IPS-20b (cell line): ENCODE results near the gene ODAPH.

ENCODE experiments used
- H3K27ac ChIP-seq: one replicate; pipeline ENCODE4 v1.5.1; 2013; ENCODE audit warnings: low read length
- H3K27me3 ChIP-seq: 2 replicates; pipeline ENCODE4 v1.6.1; 2013; ENCODE audit warnings: mild to moderate bottlenecking, low read length, inconsistent platforms; ENCODE audit not compliant: insufficient read depth
- H3K36me3 ChIP-seq: 2 replicates; pipeline ENCODE4 v1.6.1; 2013; ENCODE audit warnings: low read depth, mild to moderate bottlenecking, inconsistent platforms, low read length, moderate library complexity; ENCODE audit not compliant: insufficient read depth
- H3K4me1 ChIP-seq: 2 replicates; pipeline ENCODE4 v1.6.1; 2013; ENCODE audit warnings: mild to moderate bottlenecking, control low read depth, inconsistent platforms, low read length, moderate library complexity; ENCODE audit not compliant: insufficient read depth
- H3K4me3 ChIP-seq: 2 replicates; pipeline ENCODE4 v1.5.1; 2013; ENCODE audit warnings: mild to moderate bottlenecking, low read length, inconsistent platforms
- H3K9ac ChIP-seq: 2 replicates; pipeline ENCODE4 v1.6.1; 2013; ENCODE audit warnings: low read depth, mild to moderate bottlenecking, inconsistent platforms, low read length, moderate library complexity
- H3K9me3 ChIP-seq: 2 replicates; pipeline ENCODE4 v1.6.1; 2013; ENCODE audit warnings: mild to moderate bottlenecking, low read depth, low read length, inconsistent platforms; ENCODE audit not compliant: insufficient read depth

Gene ODAPH

DNA sequence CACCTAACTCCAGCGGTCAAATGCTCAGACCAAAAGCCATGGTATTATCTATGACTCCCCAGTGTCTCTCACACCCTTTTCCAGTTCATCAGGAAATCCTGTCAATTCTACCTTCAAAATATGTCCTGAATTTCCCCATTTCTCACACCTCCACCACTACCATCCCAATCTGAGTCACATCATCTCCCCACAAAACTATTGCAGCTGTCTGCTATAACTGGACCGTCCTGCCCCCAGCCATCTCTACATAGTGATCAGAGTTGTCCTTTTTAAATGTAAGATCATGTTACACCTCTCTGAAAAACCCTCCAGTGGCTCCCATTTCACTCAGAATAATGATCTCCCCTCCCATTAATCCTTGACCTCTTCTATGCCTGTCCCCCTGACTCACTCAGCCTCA, 6.8 kb upstream of the ODAPH start:
- Histone ChIP-seq H3K27ac (no peak overlapping the region), H3K36me3 (no peaks in the 10 kb centered on the region), H3K4me1 (no peaks in the 10 kb centered on the region), H3K9me3 (no peaks in the 10 kb centered on the region), H3K9ac (no peak overlapping the region), H3K27me3 (no peaks in the 10 kb centered on the region), H3K4me3 (no peak overlapping the region)

DNA sequence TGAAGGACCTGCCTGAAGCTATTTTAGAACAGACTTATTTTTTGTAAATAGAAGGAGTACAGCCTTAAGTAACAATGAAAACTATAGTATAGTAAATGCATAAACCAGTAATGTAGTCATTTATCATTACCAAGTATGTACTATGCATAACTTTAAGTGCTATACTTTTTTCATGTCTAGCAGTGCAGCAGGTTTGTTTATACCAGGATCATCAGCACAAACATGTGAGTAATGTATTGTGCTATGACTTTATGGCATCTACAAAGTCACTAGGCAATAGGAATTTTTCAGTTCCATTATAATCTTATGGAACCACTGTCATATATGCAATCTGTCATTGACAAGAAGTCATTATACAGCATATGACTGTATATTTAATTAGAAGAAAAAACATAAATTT, 3.4 kb upstream of the ODAPH start:
- Histone ChIP-seq H3K4me3 (no peak overlapping the region), H3K27me3 (no peaks in the 10 kb centered on the region), H3K4me1 (0 out of 2 replicates have a peak, but pooled peaks cover 4% of the 10 kb centered on the region), H3K27ac (no peak overlapping the region), H3K36me3 (no peaks in the 10 kb centered on the region), H3K9me3 (no peaks in the 10 kb centered on the region), H3K9ac (no peak overlapping the region)

DNA sequence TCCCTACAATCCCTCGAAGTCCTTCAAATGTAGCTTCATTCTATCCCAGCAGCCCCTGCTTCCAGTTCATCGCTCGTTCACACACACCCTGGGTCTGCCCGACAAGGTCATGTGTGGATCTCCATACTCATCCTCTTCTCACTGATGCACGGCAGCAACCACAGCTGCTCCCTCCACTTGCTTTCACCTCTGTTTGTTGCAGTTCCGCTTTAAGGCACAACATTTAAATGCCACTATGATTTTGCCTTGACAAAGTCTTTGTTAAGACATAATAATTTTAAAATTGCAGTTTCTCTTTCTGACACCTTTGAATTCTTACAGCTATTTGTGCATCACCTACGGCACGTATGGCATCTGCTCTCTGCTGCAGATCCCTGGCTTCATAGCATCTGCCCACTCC, 1.8 kb downstream of the ODAPH start:
- H3K27me3 ChIP-seq: no peaks in the 10 kb centered on the region
- no peak overlapping the region for H3K27ac ChIP-seq
- H3K4me3 ChIP-seq: no peak overlapping the region
- 0 out of 2 replicates have a peak, but pooled peaks cover 4% of the 10 kb centered on the region for H3K4me1 ChIP-seq
- no peaks in the 10 kb centered on the region for H3K36me3 ChIP-seq
- H3K9me3 ChIP-seq: no peaks in the 10 kb centered on the region
- H3K9ac ChIP-seq: no peak overlapping the region

DNA sequence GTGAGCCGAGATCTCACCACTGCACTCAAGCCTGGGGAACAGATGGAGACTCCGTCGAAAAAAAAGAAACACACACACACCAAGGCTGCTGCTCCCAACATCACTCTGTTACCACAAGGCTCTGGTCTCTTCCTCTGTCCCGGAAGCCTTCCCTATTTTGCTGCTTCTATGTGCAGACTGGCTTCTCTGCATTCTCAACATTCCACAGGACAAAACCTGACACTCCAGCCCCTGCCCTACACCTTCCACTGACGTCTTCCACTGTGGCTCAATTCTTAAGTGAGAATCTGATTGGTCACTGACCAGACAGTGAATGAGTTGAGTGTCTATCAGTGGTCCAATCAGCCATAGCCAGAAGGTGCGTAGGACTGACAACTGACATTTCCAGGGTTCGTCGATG, 5.9 kb downstream of the ODAPH start:
- Histone ChIP-seq H3K4me3 (no peak overlapping the region), H3K9me3 (no peaks in the 10 kb centered on the region), H3K36me3 (no peaks in the 10 kb centered on the region), H3K27ac (no peak overlapping the region), H3K9ac (no peak overlapping the region), H3K27me3 (no peaks in the 10 kb centered on the region), H3K4me1 (no peaks in the 10 kb centered on the region)

DNA sequence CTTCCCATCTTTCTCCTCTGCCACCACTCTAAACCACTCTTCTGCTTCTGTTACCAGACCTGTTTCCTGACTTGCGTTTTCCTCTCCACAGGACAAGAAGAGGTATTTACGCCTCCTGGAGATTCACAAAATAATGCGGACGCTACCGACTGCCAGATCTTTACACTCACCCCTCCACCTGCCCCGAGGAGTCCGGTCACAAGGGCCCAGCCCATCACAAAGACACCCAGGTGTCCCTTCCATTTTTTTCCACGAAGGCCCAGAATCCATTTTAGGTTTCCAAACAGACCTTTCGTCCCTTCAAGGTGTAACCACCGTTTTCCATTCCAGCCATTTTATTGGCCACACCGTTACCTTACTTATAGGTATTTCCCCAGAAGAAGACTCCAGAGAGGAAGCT, 8.2 kb downstream of the ODAPH start:
- H3K9ac ChIP-seq: no peak overlapping the region
- H3K36me3 ChIP-seq: no peaks in the 10 kb centered on the region
- H3K4me3 ChIP-seq: no peak overlapping the region
- no peaks in the 10 kb centered on the region for H3K9me3 ChIP-seq
- H3K27me3 ChIP-seq: no peaks in the 10 kb centered on the region
- H3K4me1 ChIP-seq: no peaks in the 10 kb centered on the region
- H3K27ac ChIP-seq: no peak overlapping the region

DNA sequence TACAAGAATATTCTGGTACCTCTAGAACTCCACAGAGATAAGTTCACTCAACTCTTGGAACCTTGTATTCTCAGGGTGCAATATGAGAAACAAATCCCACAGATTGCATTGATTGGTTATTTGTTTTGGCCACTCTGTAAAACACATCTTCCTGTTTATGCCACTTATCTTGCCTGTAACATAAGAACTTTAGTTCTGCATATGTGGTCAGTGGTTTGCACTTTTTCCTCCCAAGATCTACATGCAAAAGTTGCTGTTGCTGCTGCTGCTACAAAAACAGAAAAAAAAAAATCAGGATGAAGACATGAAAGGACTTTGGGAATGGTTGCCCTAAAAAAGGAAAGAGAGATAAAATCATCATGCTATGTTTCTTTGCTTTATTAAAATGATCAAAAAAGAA, 9.6 kb downstream of the ODAPH start:
- H3K9ac ChIP-seq: no peak overlapping the region
- no peak overlapping the region for H3K27ac ChIP-seq
- H3K27me3 ChIP-seq: no peaks in the 10 kb centered on the region
- H3K4me3 ChIP-seq: no peak overlapping the region
- no peaks in the 10 kb centered on the region for H3K9me3 ChIP-seq
- no peaks in the 10 kb centered on the region for H3K4me1 ChIP-seq
- no peaks in the 10 kb centered on the region for H3K36me3 ChIP-seq

DNA sequence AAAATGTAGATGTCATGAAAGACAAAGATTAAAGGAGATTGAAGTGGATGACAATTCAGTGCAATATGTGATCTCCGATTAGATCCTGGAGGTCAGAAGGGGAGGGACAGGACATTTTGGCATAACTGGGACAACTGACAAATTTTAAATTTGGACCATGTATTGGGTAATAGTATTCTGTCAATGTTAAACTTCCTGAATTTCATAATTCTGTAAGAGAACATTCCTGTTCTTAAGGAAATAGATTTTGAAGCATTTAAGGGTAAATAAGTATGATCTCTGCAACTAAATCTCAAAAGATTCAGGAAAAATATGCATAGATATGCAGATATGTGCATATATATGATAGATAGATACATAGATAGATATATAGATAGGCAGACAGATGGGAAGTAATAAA, 11.0 kb downstream of the ODAPH start:
- Histone ChIP-seq H3K27ac (no peak overlapping the region), H3K4me1 (no peaks in the 10 kb centered on the region), H3K36me3 (no peaks in the 10 kb centered on the region)

DNA sequence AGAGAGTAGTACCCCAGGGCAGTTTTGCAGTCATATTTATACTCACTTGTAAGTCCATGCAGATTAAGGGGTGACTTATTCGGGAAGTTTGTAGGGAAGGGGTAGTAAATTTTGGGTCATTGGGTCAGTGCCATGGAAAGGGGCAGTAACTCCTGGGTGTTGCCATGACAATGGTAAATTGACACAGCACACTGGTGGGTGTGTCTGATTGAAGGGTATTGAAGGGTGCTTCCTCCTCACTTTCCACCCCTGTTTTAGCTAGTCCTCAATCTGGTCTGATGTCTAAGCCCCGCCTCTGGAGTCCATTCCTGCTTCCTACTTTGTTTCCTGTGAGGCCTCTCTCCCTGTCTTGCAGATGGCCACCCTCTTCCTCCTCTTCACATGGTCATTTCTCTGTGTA, 11.9 kb downstream of the ODAPH start:
- H3K9me3 ChIP-seq: no peaks in the 10 kb centered on the region
- H3K27ac ChIP-seq: no peak overlapping the region
- H3K4me1 ChIP-seq: no peaks in the 10 kb centered on the region
- no peaks in the 10 kb centered on the region for H3K36me3 ChIP-seq
- peaks cover 12% of the 10 kb centered on the region for H3K27me3 ChIP-seq
- no peak overlapping the region for H3K4me3 ChIP-seq
- no peak overlapping the region for H3K9ac ChIP-seq

More for the DNA sequence above, 11.0 kb downstream of the ODAPH start:
- Histone ChIP-seq H3K9ac (no peak overlapping the region), H3K9me3 (no peaks in the 10 kb centered on the region), H3K27me3 (peaks cover 4% of the 10 kb centered on the region), H3K4me3 (no peak overlapping the region)

DNA sequence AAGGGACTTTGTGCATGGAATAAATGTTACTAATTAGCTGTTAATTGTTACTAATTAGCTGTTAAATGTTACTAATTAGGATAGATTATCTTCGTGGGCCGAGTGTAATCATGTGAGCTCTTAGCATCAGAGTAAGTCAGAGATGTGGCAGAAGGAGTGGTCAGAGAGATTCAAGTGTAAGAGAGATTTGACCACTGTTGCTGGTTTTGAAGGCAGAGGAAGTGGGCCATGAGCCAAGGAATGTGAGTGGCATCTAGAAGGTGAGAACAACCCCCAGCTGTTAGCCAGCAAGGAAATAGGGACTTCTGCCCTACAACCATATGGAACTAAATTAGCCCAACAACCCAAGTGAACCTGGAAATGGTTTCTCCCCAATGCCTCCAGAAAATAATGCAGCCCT, 28.2 kb downstream of the ODAPH start:
- Histone ChIP-seq H3K36me3 (no peaks in the 10 kb centered on the region), H3K9ac (no peak overlapping the region), H3K4me3 (no peak overlapping the region), H3K27me3 (no peaks in the 10 kb centered on the region), H3K4me1 (no peaks in the 10 kb centered on the region), H3K9me3 (no peaks in the 10 kb centered on the region), H3K27ac (no peak overlapping the region)

DNA sequence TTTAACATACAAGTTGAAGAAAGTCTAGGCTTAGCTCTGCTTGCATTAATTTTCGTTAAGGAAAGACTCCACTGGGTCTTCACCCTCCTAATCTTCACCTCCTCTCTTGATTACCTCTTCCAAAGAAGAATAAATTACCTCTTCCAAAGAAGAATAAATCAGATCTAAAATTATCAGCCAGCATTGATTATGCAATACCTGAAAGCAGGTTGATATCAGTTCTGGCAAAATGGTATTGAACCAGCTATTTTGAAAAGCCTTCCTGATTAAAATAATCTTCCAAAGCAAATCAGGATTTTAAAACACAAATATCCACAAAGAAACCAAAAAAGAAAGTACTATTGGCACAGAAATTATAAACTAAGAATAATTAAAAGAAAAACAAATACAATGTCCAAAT, 37.5 kb downstream of the ODAPH start:
- H3K4me1 ChIP-seq: no peaks in the 10 kb centered on the region

DNA sequence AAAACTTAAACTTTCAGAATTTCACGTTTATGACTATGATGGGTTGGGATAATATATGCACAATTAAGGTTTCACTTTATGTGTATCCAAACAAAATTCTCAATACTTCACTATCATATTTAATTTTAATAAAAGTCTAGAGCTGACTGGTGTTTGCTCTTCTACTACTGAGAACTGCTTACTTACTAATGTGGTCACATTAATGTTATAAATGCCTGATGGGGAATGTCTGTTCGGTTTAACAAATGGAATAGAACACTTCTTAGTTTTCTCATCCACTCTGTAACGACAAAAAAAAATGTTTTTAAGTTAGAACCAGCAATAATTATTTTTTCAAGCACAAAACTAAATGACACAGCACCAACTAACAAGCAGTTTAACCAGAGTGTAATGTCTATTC, 40.2 kb downstream of the ODAPH start:
- H3K4me3 ChIP-seq: no peak overlapping the region
- H3K4me1 ChIP-seq: no peaks in the 10 kb centered on the region; the same call in 1 of the 2 replicates
- H3K9me3 ChIP-seq: no peaks in the 10 kb centered on the region
- H3K36me3 ChIP-seq: no peaks in the 10 kb centered on the region
- no peak overlapping the region for H3K9ac ChIP-seq
- no peaks in the 10 kb centered on the region for H3K27me3 ChIP-seq
- H3K27ac ChIP-seq: no peak overlapping the region

More for the DNA sequence above, 37.5 kb downstream of the ODAPH start:
- H3K9ac ChIP-seq: no peak overlapping the region
- no peaks in the 10 kb centered on the region for H3K27me3 ChIP-seq
- no peaks in the 10 kb centered on the region for H3K9me3 ChIP-seq
- H3K27ac ChIP-seq: no peak overlapping the region
- no peaks in the 10 kb centered on the region for H3K36me3 ChIP-seq
- H3K4me3 ChIP-seq: no peak overlapping the region

DNA sequence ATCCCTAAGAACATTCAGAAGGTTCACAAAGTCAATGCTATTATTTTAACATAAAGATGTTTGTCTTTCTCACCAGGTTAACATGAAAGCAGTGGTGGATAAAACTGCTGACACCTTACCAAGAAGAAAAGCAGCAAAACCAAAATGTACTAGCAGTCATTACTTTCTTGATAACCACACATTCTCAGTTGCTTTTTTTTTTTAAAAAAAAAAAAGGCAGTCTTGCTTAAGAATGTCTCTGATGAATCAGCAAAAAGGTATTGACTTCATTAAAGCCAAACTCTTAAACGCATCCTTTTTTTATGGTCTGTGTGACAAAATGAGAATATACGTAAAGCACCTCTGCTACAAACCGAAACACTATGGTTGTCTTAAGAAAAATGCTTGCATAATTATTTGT, 42.5 kb downstream of the ODAPH start:
- no peak overlapping the region for H3K27ac ChIP-seq

DNA sequence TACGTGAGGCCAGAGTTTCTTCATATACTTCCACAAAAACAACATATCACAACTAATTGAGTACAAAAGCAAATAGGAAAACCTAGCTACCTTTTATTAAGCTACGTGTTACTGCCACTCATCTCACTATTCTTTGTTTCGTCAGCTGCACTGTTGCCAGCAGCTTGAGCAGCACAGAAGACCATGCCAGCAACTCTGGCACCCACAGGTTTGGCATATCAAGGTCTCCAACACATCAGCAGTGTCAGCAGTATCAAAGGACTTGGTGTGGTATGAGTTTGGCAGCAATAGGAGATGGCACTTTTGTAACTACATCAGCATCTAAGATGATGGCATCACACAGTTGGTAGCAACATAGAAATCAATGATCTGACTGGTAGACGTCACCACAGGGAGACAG, 43.8 kb downstream of the ODAPH start:
- Histone ChIP-seq H3K36me3 (no peaks in the 10 kb centered on the region), H3K4me3 (no peak overlapping the region), H3K9ac (no peak overlapping the region), H3K27me3 (no peaks in the 10 kb centered on the region), H3K9me3 (no peaks in the 10 kb centered on the region), H3K4me1 (no peaks in the 10 kb centered on the region; the same call in 1 of the 2 replicates), H3K27ac (no peak overlapping the region)

More for the DNA sequence above, 42.5 kb downstream of the ODAPH start:
- no peaks in the 10 kb centered on the region for H3K36me3 ChIP-seq
- H3K27me3 ChIP-seq: no peaks in the 10 kb centered on the region
- no peak overlapping the region for H3K9ac ChIP-seq
- no peaks in the 10 kb centered on the region; the same call in 1 of the 2 replicates for H3K4me1 ChIP-seq
- H3K4me3 ChIP-seq: no peak overlapping the region
- H3K9me3 ChIP-seq: no peaks in the 10 kb centered on the region
